ENCODE results near the gene GRK6. TPM values are rescaled to one million over a fixed set of nuclear protein-coding genes. Genes with fewer than 3 reads are reported as not detected.
"Not testable (repeated sequence)": the region's sequence is repeated elsewhere in the genome, so short reads cannot be mapped to it uniquely, and the experiment has no call there.

The GRK6 gene
- total RNA-seq, 4 donors from 2014 or later = 16.1 to 45.5 (median 27.2) TPM

DNA sequence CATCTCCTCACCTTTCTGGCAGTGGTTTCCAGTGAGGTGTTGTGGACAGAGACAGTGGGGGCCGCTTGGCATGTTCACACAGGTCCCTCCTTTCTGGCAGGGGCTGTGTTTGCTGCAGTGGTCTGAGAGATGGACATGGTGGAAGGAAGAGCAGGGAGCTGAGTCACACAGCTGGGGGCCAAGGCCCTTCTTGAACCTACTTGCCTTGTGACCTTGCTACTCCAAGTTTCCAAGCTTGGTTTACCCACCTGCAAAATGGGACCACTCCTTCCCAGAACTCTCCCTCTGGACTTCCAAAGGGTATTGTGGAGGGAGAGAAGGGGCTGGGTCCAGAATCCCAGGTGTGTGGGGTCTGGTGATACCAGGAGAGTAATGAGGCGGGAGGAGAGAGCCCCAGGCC is 21.2 kb upstream of the GRK6 start:
- DNase-seq (ENCODE audit: low spot score) = no peak
- TF ChIP-seq, protein P1, sequence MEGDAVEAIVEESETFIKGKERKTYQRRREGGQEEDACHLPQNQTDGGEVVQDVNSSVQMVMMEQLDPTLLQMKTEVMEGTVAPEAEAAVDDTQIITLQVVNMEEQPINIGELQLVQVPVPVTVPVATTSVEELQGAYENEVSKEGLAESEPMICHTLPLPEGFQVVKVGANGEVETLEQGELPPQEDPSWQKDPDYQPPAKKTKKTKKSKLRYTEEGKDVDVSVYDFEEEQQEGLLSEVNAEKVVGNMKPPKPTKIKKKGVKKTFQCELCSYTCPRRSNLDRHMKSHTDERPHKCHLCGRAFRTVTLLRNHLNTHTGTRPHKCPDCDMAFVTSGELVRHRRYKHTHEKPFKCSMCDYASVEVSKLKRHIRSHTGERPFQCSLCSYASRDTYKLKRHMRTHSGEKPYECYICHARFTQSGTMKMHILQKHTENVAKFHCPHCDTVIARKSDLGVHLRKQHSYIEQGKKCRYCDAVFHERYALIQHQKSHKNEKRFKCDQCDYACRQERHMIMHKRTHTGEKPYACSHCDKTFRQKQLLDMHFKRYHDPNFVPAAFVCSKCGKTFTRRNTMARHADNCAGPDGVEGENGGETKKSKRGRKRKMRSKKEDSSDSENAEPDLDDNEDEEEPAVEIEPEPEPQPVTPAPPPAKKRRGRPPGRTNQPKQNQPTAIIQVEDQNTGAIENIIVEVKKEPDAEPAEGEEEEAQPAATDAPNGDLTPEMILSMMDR (IDR thresholded peaks at IDR 0.05) = no peak
- ATAC-seq (ENCODE audit: low FRiP score) = no peak

DNA sequence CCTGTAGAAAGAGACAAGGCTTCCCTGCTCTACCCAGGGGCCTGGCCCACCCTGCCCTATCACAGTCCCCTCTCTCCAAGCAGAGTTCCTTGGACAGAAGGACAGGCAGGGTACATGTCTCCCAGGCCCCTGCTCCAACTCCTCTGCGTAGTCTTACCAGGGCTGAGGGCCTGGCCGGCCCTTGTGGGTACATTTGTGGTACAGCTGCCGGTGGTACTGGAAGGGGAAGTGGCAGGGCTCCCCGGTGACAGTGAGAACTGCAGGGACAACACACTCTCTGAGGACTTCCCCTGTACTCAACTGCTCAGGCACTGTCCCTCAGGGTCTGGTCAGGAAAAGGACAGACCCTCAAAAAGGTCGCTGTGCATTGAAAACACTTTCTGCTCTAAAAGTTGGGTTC is 20.7 kb upstream of the GRK6 start:
- DNase-seq (ENCODE audit: low spot score) = no peak
- no peak for ATAC-seq (ENCODE audit: low FRiP score)
- TF ChIP-seq, protein P1 (IDR thresholded peaks at IDR 0.05) = no peak

GRCh38 chr5:177409043-177409801 is 17.3 kb upstream of the GRK6 start, which contains the start of gene F12:
Gene F12 (minus strand): TSS chr5:177409564. CDS start chr5:177409527, 37 bp downstream.
- DNase-seq (ENCODE audit: low spot score) = no peak
- no peak for ATAC-seq (ENCODE audit: low FRiP score)
- TF ChIP-seq, protein P1 (IDR thresholded peaks at IDR 0.05) = no peak

- TF ChIP-seq, protein P1 (IDR thresholded peaks at IDR 0.05) = no peak
- no peak for DNase-seq (ENCODE audit: low spot score)
- no peak for ATAC-seq (ENCODE audit: low FRiP score)
Measured at GRCh38 chr5:177410575-177410974, 15.9 kb upstream of the GRK6 start.

GRCh38 chr5:177412603-177413233 is 13.8 kb upstream of the GRK6 start:
- ATAC-seq (ENCODE audit: low FRiP score) (no peak), DNase-seq (ENCODE audit: low spot score) (no peak)
- TF ChIP-seq, protein P1 (IDR thresholded peaks at IDR 0.05) = no peak

GRCh38 chr5:177414481-177414880 is 12.0 kb upstream of the GRK6 start:
- TF ChIP-seq, protein P1 (IDR thresholded peaks at IDR 0.05) = no peak
- DNase-seq (ENCODE audit: low spot score) (no peak), ATAC-seq (ENCODE audit: low FRiP score) (no peak)

GRCh38 chr5:177417081-177417480 is 9.4 kb upstream of the GRK6 start:
- not testable (repeated sequence) for ATAC-seq (ENCODE audit: low FRiP score); DNase-seq (ENCODE audit: low spot score)

Measured in omental fat pad (tissue), 4 donors.